HEK293T (cell line): ENCODE results near the gene CDHR2.

Experiments used
- CTCF ChIA-PET: fragments of 350-600 bp; formaldehyde crosslinking; extraction: SDS; loops from one replicate; lab custom pipeline; 2021; ENCODE audit warnings: antibody characterized with exemption, inconsistent platforms; lab: Yijun Ruan, JAX
- POLR2A ChIA-PET: fragments of 350-600 bp; formaldehyde crosslinking; extraction: SDS; loops from one replicate; lab custom pipeline; 2020; ENCODE audit warnings: antibody characterized with exemption, inconsistent platforms; lab: Yijun Ruan, JAX
- DNase-seq: peaks from one replicate; pipeline ENCODE4 v3.0.0; 2012; ENCODE audit warnings: mixed read lengths; ENCODE audit errors: extremely low spot score
- ARNT ChIP-seq: fragments of 450-650 bp; IDR thresholded peaks from 2 replicates; pipeline ENCODE4 v1.6.1; 2017; ENCODE audit warnings: mild to moderate bottlenecking
- BHLHE40 ChIP-seq: fragments of 450-650 bp; IDR thresholded peaks from 2 replicates; pipeline ENCODE4 v1.6.1; 2016; ENCODE audit warnings: mild to moderate bottlenecking, moderate library complexity, borderline replicate concordance
- CTBP1 ChIP-seq: fragments of 450-650 bp; IDR thresholded peaks from 2 replicates; pipeline ENCODE4 v1.6.1; 2016; ENCODE audit warnings: borderline replicate concordance
- ELF4 ChIP-seq: fragments of 450-650 bp; IDR thresholded peaks from 2 replicates; pipeline ENCODE4 v1.6.1; 2017; ENCODE audit warnings: antibody characterized with exemption
- FOXA1 ChIP-seq: fragments of 450-650 bp; IDR thresholded peaks from 2 replicates; pipeline ENCODE4 v1.6.1; 2016; ENCODE audit warnings: mild to moderate bottlenecking
- FOXK2 ChIP-seq: fragments of 450-650 bp; IDR thresholded peaks from 2 replicates; pipeline ENCODE4 v1.6.1; 2016; ENCODE audit warnings: mild to moderate bottlenecking
- FOXM1 ChIP-seq: fragments of 450-650 bp; IDR thresholded peaks from 2 replicates; pipeline ENCODE4 v1.6.1; 2017; ENCODE audit warnings: mild to moderate bottlenecking, borderline replicate concordance
- HDGF ChIP-seq: fragments of 450-650 bp; IDR thresholded peaks from 2 replicates; pipeline ENCODE4 v1.6.1; 2017; ENCODE audit warnings: antibody characterized with exemption, borderline replicate concordance
- L3MBTL2 ChIP-seq: fragments of 450-650 bp; conservative IDR thresholded peaks from 2 replicates; pipeline ENCODE4 v1.6.1; 2016; ENCODE audit warnings: mild to moderate bottlenecking
- LEF1 ChIP-seq: fragments of 450-650 bp; IDR thresholded peaks from 2 replicates; pipeline ENCODE4 v1.6.1; 2017; ENCODE audit warnings: mild to moderate bottlenecking, borderline replicate concordance
- NFRKB ChIP-seq: fragments of 450-650 bp; IDR thresholded peaks from 2 replicates; pipeline ENCODE4 v1.6.1; 2016; ENCODE audit warnings: mild to moderate bottlenecking, moderate library complexity
- PKNOX1 ChIP-seq: fragments of 450-650 bp; IDR thresholded peaks from 2 replicates; pipeline ENCODE4 v1.6.1; 2016
- SP1 ChIP-seq: fragments of 450-650 bp; IDR thresholded peaks from 2 replicates; pipeline ENCODE4 v1.6.1; 2017
- SUZ12 ChIP-seq: fragments of 450-650 bp; IDR thresholded peaks from 2 replicates; pipeline ENCODE4 v1.6.1; 2016; ENCODE audit warnings: mild to moderate bottlenecking
- TARDBP ChIP-seq: fragments of 450-650 bp; IDR thresholded peaks from 2 replicates; pipeline ENCODE4 v1.6.1; 2016
- ZNF384 ChIP-seq: fragments of 450-650 bp; IDR thresholded peaks from 2 replicates; pipeline ENCODE4 v1.6.1; 2016

Gene CDHR2

GRCh38 chr5:176642675-176643490 lies 93.7 kb downstream of the CDHR2 start:
- TF ChIP-seq FOXK2, result no peak
- no peak for TF ChIP-seq CTBP1
- no peak for TF ChIP-seq TARDBP
- no peak for TF ChIP-seq PKNOX1
- TF ChIP-seq BHLHE40, result no peak
- no peak for TF ChIP-seq L3MBTL2
- no peak for TF ChIP-seq ARNT
- TF ChIP-seq SUZ12, result no peak
- no peak for TF ChIP-seq FOXM1
- ChIA-PET CTCF (no interaction called here), POLR2A (interaction anchor here (0.8 kb wide), 1 partner anchor 12 kb away, joined by 3 read pairs; the partner anchor contains the start of genes EIF4E1B and SNCB)
- no peak for DNase-seq

- no peak for TF ChIP-seq ZNF384
- TF ChIP-seq BHLHE40, result no peak
- TF ChIP-seq L3MBTL2, result no peak
- TF ChIP-seq ELF4, result no peak
- CTCF ChIA-PET, result interaction anchor here (0.7 kb wide), 1 partner anchor 1739 kb away, joined by 3 read pairs; no protein-coding TSS in a partner anchor
- POLR2A ChIA-PET, result interaction anchor here (0.8 kb wide), 1 partner anchor 13 kb away, joined by 3 read pairs; the partner anchor contains the start of genes EIF4E1B and SNCB
- DNase-seq, result no peak
Observed at GRCh38 chr5:176643491-176644219, 94.5 kb downstream of the CDHR2 start.

- POLR2A ChIA-PET, result no interaction called here
- DNase-seq, result no peak
- CTCF ChIA-PET, result interaction anchor here (0.7 kb wide), 1 partner anchor 1739 kb away, joined by 3 read pairs; no protein-coding TSS in a partner anchor
- TF ChIP-seq FOXA1 (no peak), PKNOX1 (no peak), CTBP1 (no peak), FOXK2 (no peak), LEF1 (no peak), SUZ12 (no peak), HDGF (no peak), NFRKB (no peak), BHLHE40 (no peak), ARNT (no peak), TARDBP (no peak)
Observed at GRCh38 chr5:176644294-176644693, 95.2 kb downstream of the CDHR2 start.

- ChIA-PET POLR2A (no interaction called here), CTCF (interaction anchor here (0.6 kb wide), 1 partner anchor 15 kb away, joined by 4 read pairs; no protein-coding TSS in a partner anchor)
- TF ChIP-seq L3MBTL2, result no peak
- no peak for TF ChIP-seq PKNOX1
- no peak for TF ChIP-seq FOXM1
- no peak for TF ChIP-seq FOXA1
- no peak for TF ChIP-seq TARDBP
- no peak for TF ChIP-seq FOXK2
- no peak for TF ChIP-seq SUZ12
- no peak for TF ChIP-seq ZNF384
- TF ChIP-seq ARNT, result no peak
- TF ChIP-seq LEF1, result no peak
- TF ChIP-seq SP1, result no peak
- no peak for TF ChIP-seq NFRKB
- no peak for TF ChIP-seq ELF4
- no peak for TF ChIP-seq BHLHE40
- TF ChIP-seq CTBP1, result no peak
- no peak for TF ChIP-seq HDGF
- DNase-seq, result no peak
Observed at GRCh38 chr5:176644878-176645670, 95.9 kb downstream of the CDHR2 start.
